GM18873 (cell line): ENCODE data around the gene SHFL.

ENCODE experiments used
- ATAC-seq: cut with Tn5 transposase; IDR thresholded peaks from one replicate; pipeline ENCODE4 v1.9.1; 2021; ENCODE audit warnings: mild to moderate bottlenecking, moderate library complexity, moderate number of reproducible peaks; ENCODE audit not compliant: unreplicated experiment, low FRiP score

SHFL gene

DNA sequence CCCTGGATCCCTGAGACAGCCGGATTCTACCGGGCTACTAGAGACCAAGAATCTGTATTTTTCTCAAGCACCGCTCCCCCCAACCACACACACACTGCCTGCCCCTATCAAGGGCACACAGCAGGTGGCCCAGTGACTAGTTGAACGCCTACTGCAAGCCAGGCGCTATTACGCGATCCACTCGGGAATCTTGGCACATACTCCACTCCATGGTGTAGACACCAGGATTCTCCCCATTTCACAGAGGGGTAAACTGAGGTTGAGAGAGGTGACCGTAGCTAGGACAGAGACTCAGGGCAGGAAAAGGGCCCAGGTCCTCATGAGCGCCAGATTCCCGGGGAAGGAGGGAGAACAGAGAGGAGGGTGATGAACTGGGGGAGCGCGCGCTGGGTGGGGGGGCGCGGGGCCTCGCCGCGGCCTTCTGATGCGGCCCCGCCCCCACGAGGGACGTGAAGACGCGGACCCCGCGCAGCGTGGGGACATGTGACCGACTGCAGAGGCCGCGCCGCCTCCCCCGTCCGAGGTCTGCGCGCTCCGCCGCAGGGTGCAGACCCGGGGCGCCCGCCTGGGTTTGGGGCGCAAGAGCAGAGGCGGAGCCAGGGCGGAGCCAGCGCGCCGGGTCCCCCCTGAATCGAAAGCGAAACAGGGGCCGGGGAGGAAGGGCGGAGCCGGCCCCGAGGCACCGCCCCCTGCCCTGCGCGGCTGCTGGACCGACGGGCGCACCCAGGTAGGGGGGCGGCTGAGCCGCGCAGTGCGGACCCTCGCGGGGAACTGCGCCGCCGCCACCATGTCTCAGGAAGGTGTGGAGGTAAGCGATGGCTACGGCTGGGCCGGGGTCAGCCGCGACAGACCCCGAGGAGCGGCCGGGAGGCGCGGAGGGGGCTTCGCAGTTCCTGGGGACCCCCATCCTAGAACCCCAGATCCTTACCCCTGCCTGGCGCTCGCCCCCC lies at the start of gene SHFL:
TSS of gene SHFL (plus strand) at position 677 of the 950 bp plus-strand sequence. CDS start at position 788, 111 bp downstream.
- no peak for ATAC-seq

DNA sequence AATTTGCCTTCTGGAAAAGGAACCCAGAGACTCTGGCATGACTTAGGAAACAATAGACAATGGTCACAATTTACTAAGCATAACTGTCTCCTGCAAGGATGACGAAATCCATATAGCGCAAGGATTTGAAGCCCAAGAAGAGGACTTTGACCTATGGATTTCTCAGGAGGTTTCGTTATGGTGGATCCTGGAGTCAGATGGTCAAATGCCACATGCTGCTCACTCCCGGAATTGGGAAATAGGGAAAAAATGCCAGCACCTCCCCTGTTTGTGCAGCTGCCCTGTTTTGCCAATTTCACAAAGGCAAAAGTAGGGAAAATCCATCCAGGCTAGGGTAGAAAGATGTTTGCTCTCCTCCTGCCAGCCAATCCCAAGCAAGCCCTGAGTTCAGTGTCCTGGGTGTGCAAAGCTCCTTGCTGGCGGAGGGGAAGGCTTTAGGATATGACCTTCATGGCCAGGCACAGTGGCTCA lies 49.5 kb upstream of the SHFL start:
- ATAC-seq, result no peak

- ATAC-seq, result no peak
These were observed 48.8 kb upstream of the SHFL start for GRCh38 chr19:10037367-10037766.

DNA sequence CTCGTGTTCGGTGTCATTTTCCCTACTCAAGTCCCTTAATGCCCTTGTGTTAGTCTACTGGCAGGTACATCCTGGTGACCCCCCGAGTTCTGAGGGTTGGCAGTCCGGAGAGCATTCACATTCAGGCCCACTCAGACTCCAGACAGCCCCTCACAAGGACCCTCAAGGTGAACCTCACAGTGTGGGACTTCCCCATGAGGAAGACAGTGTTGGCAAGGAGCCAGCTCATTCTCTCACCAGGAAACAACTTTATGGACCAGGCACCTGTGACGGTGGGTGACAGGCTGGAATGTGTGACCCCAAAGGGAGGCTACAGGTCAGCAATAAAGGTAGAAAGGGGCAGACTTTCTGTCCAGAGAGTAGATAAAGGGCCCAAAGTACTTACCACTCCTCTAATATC lies 48.3 kb upstream of the SHFL start:
- ATAC-seq, result no peak

- no peak for ATAC-seq
These were observed 42.7 kb upstream of the SHFL start for GRCh38 chr19:10043286-10043927.

GRCh38 chr19:10044390-10044789 lies 41.7 kb upstream of the SHFL start:
- no peak for ATAC-seq

DNA sequence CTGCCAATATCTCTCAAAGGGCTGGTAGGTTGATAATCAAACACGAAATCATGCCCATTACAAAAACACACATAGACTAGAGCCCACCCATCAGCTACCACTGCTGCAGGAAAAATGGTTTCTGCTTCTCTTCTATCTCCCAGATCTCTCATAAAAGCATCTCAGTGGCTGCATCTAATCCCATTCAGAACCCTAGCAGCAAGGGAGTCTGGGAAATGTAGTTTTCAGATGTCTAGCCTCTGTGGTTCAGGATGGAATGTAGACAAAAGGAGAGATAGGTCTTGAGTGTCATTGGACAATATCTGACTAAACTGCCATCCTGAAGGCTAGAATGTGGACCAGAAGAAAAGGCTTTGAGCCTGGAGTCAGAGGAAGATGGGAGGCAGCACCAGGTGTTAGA lies 40.7 kb upstream of the SHFL start:
- ATAC-seq, result no peak

DNA sequence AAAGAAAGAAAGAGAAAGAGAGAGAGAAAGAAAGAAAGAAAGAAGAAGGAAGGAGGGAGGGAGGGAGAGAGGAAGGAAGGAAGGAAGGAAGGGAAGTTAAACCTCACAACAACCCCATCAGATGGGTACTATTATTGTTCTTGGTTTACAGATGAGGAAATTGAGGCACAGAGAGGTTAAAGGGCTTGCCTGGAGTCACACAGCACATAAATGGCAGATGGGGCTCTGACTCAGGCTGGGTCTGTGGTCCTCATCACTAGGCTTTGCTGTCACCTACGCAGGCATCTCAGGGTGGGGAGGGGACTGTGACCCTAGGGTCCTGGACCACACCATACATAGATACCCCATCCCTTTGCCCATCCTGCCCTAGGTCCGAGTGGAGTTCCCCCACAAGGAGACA lies 36.5 kb upstream of the SHFL start:
- ATAC-seq, result no peak

- ATAC-seq, result no peak
These were observed 33.3 kb upstream of the SHFL start for GRCh38 chr19:10052602-10053360.

- ATAC-seq, result no peak
These were observed 24.3 kb upstream of the SHFL start for GRCh38 chr19:10061717-10062310.

DNA sequence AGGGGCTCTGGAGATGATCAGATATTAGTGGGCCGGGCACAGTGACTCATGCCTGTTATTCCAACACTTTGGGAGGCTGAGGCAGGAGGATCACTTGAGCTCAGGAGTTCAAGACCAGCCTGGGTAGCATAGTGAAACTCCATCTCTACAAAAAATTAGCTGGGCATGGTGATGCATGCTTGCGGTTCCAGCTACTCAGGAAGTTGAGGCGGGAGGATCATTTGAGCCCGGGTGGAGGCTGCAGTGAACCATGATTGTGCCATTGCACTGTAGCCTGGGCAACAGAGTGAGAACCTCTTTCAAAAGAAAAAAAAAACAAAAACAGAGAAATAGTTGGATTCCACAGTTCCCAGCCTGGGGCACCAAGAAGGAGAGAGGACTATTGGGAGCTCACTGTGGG lies 17.9 kb upstream of the SHFL start:
- no peak for ATAC-seq

- no peak for ATAC-seq
These were observed 17.1 kb upstream of the SHFL start for GRCh38 chr19:10069046-10069445.

GRCh38 chr19:10070730-10071446 lies 15.2 kb upstream of the SHFL start:
- ATAC-seq, result no peak

DNA sequence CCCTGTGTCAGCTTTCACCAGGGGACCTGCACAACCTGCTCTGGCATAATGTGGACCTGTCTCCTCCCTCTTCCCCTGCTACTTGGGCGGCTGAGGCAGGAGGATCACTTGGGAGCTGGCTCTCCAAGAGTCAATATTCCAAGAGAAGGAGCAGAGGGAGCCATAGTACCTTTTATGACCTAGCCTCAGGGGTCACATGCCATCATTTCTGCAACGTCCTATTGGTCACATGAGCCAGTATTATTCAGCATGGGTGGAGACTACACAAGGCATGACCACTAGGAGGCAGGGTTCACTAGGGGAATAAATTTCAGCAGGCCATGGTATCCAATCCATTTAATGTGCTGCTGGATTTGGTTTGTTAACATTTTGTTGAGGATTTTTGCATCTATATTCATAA lies 12.0 kb upstream of the SHFL start:
- no peak for ATAC-seq

- ATAC-seq, result no peak
These were observed 9.6 kb upstream of the SHFL start for GRCh38 chr19:10076535-10076934.

DNA sequence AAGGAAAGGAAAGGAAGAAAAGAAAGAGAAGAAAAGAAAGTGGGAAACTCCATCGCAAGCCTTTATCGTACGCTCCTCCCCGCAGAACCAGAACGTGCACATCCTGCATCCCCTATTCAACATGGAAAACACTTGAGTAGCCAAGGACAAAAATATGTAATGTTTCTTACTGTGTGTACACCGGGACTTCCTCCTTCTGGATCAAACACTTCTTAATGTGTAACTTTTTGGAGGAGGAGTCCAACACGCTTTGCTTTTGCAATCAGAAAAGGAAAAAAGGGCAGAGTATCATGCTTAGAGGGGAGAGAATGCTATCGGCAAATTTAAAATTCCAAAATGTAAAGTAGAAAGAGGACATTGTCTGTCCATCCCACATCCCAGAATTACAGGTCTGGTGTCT lies 7.8 kb upstream of the SHFL start:
- ATAC-seq, result no peak

DNA sequence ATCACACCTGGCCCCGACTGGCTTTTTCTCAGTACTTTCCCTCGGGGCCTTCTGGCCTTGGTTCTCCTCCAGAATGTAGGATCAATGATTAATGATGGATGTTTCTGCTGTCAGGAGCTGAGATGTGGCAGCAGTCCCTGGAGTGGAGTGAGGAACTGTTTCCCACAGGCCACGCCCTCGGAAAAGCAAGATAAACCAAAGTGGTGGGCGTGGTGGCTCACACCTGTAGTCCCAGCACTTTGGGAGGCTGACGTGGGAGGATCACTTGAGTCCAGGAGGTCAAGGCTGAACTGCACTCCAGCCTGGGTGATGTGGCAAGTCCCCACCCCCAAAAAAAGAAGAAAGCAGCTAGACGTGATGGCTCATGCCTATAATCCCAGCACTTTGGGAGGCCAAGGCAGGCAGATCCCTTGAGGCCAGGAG lies 7.1 kb upstream of the SHFL start:
- ATAC-seq, result no peak

- no peak for ATAC-seq
These were observed 2.2 kb upstream of the SHFL start for GRCh38 chr19:10083911-10084310.

- ATAC-seq, result no peak
These were observed 1.3 kb upstream of the SHFL start for GRCh38 chr19:10084803-10085202.
